ENCODE measurements around the gene ST6GALNAC5.

Gene ST6GALNAC5

DNA sequence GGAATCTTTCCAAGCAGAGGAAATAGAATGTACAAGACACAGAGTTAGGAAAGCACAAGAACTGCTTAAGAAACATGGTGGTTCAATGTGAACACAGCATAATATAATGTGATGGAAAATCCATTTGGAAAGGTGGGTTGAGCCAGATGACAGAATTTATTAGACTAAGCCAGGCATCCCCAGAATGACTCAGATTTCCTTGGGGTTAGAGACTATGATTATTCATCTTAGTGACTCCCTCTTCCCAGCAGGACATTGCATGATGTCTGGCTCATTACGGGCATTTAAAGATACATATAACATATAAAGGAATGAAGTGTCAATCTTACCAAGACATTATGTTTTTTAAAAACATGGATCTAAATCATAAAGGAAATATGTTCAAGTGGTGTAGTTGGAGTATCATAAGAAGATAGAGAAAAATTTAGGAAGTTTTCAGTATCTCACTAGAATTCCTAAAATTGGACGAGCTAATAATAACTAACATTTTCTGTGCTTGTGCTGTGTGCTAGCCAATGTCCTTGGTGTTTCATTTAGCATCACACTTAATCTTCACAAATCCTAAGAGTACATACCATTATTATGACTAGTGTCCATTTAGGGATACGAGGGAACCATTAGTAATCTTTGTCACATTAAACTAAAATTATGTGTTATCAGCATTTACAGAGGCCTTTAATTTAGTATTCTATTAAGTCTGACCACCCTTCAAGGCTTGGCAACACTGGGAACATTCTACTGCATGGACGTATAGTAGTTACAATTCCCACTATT, 41.0 kb upstream of the ST6GALNAC5 start:
- H3K27me3 ChIP-seq (replicated peaks; ENCODE audit: insufficient read depth, low read length) = no peaks in the 10 kb centered on the region
- H2AFZ ChIP-seq (ENCODE audit: low read length) = no peak overlapping the region
- H3K9me2 ChIP-seq (replicated peaks; ENCODE audit: insufficient read depth, low read length) = no peaks in the 10 kb centered on the region
- H4K20me1 ChIP-seq (ENCODE audit: insufficient read depth, low read length) = no peaks in the 10 kb centered on the region
- no peaks in the 10 kb centered on the region for H3F3A ChIP-seq (ENCODE audit: insufficient read depth, low read length)
- no peaks in the 10 kb centered on the region for H3K79me2 ChIP-seq (ENCODE audit: low read length)
- no peak for DNase-seq
- H3K4me1 ChIP-seq (ENCODE audit: low read length) = no peaks in the 10 kb centered on the region
- no peak overlapping the region for H3K27ac ChIP-seq (ENCODE audit: low read length)
- no peak overlapping the region for H3K9ac ChIP-seq (ENCODE audit: low read length)
- TF ChIP-seq, protein P1, sequence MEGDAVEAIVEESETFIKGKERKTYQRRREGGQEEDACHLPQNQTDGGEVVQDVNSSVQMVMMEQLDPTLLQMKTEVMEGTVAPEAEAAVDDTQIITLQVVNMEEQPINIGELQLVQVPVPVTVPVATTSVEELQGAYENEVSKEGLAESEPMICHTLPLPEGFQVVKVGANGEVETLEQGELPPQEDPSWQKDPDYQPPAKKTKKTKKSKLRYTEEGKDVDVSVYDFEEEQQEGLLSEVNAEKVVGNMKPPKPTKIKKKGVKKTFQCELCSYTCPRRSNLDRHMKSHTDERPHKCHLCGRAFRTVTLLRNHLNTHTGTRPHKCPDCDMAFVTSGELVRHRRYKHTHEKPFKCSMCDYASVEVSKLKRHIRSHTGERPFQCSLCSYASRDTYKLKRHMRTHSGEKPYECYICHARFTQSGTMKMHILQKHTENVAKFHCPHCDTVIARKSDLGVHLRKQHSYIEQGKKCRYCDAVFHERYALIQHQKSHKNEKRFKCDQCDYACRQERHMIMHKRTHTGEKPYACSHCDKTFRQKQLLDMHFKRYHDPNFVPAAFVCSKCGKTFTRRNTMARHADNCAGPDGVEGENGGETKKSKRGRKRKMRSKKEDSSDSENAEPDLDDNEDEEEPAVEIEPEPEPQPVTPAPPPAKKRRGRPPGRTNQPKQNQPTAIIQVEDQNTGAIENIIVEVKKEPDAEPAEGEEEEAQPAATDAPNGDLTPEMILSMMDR (IDR thresholded peaks at IDR 0.05; ENCODE audit: low read length) = no peak
- no peak for TF ChIP-seq EZH2phosphoT487 (IDR thresholded peaks at IDR 0.05; ENCODE audit: low read length)
- no peak for TF ChIP-seq EZH2 (optimal IDR thresholded peaks at IDR 0.05; ENCODE audit: low read depth, low read length)
- H3K4me3 ChIP-seq (ENCODE audit: low read length) = no peak overlapping the region
- no peaks in the 10 kb centered on the region for H3K36me3 ChIP-seq (replicated peaks; ENCODE audit: insufficient read depth, low read length)
- H3K9me3 ChIP-seq (replicated peaks; ENCODE audit: insufficient read depth, low read length) = no peaks in the 10 kb centered on the region
- H3K4me2 ChIP-seq (ENCODE audit: low read depth, low read length) = no peak overlapping the region

DNA sequence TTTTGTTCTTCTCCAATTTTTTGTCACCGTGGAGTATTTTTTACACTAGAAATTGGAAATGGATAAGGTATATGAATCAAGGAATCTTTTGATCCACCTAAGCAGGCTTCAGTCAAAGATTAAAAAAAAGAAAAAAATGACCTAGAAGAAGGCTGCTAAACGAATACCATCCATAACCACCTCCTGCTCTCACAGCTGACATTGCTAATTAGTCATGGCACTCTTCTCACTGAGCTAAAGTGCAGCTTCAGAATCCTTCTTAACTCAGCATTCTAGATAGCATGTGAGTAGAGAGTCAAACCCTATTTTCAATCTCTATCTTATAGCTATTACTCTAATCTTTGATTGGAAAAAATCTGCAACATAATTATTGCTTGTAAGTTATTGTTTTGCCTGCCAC, 40.2 kb upstream of the ST6GALNAC5 start:
- H3F3A ChIP-seq (ENCODE audit: insufficient read depth, low read length) = no peaks in the 10 kb centered on the region
- no peak overlapping the region for H3K27ac ChIP-seq (ENCODE audit: low read length)
- no peak overlapping the region for H2AFZ ChIP-seq (ENCODE audit: low read length)
- no peaks in the 10 kb centered on the region for H3K4me1 ChIP-seq (ENCODE audit: low read length)
- H3K9me3 ChIP-seq (replicated peaks; ENCODE audit: insufficient read depth, low read length) = no peaks in the 10 kb centered on the region
- TF ChIP-seq, protein P1 (IDR thresholded peaks at IDR 0.05; ENCODE audit: low read length) = no peak
- no peaks in the 10 kb centered on the region for H3K36me3 ChIP-seq (replicated peaks; ENCODE audit: insufficient read depth, low read length)
- no peak overlapping the region for H3K4me3 ChIP-seq (ENCODE audit: low read length)
- H3K79me2 ChIP-seq (ENCODE audit: low read length) = no peaks in the 10 kb centered on the region
- H3K4me2 ChIP-seq (ENCODE audit: low read depth, low read length) = no peak overlapping the region
- no peaks in the 10 kb centered on the region for H4K20me1 ChIP-seq (ENCODE audit: insufficient read depth, low read length)
- no peaks in the 10 kb centered on the region for H3K27me3 ChIP-seq (replicated peaks; ENCODE audit: insufficient read depth, low read length)
- no peak overlapping the region for H3K9ac ChIP-seq (ENCODE audit: low read length)
- no peak for DNase-seq
- no peaks in the 10 kb centered on the region for H3K9me2 ChIP-seq (replicated peaks; ENCODE audit: insufficient read depth, low read length)

DNA sequence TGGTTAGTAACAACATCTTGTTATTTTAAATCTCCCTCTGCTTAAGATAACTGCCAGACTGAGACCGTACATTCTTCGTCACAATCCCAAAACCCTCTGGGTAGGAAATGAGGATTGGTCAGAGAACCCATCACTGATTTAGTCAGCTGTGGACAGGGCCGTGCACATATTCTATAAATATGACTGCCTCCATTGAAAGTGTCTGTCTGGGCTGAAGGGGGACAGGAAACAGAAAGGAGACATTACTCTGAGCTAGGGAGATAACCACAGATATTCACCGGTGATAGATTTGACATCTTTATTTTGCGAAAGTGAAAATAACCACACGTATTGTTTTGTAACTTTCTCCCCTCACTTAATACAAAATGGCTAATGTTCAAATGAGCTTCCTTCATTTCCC, 36.9 kb upstream of the ST6GALNAC5 start:
- Histone ChIP-seq H3K9ac (ENCODE audit: low read length) (no peak overlapping the region), H3K27me3 (replicated peaks; ENCODE audit: insufficient read depth, low read length) (no peaks in the 10 kb centered on the region), H3K9me2 (replicated peaks; ENCODE audit: insufficient read depth, low read length) (no peaks in the 10 kb centered on the region), H3K79me2 (ENCODE audit: low read length) (no peaks in the 10 kb centered on the region), H3K36me3 (replicated peaks; ENCODE audit: insufficient read depth, low read length) (no peaks in the 10 kb centered on the region), H3F3A (ENCODE audit: insufficient read depth, low read length) (no peaks in the 10 kb centered on the region), H3K4me2 (ENCODE audit: low read depth, low read length) (no peak overlapping the region), H2AFZ (ENCODE audit: low read length) (no peak overlapping the region), H3K4me1 (ENCODE audit: low read length) (no peaks in the 10 kb centered on the region), H4K20me1 (ENCODE audit: insufficient read depth, low read length) (no peaks in the 10 kb centered on the region), H3K27ac (ENCODE audit: low read length) (no peak overlapping the region), H3K4me3 (ENCODE audit: low read length) (no peak overlapping the region), H3K9me3 (replicated peaks; ENCODE audit: insufficient read depth, low read length) (no peaks in the 10 kb centered on the region)
- TF ChIP-seq, protein P1 (IDR thresholded peaks at IDR 0.05; ENCODE audit: low read length) = no peak
- TF ChIP-seq EZH2 (optimal IDR thresholded peaks at IDR 0.05; ENCODE audit: low read depth, low read length) (no peak), EZH2phosphoT487 (IDR thresholded peaks at IDR 0.05; ENCODE audit: low read length) (no peak)
- peak; percentile 30 for DNase-seq

Data from MM.1S (cell line).